DMS114 treated with DMSO at 0.1 percent for 48 hours (cell line): ENCODE results near the gene DES.

Experiments
- DNase-seq: peaks from one replicate; lab custom pipeline; 2025; ENCODE audit not compliant: unreplicated experiment; lab: John Stamatoyannopoulos, UW

DES gene

GRCh38 chr2:219438453-219438852 lies 20.3 kb downstream of the DES start:
- DNase-seq: no peak

DNA sequence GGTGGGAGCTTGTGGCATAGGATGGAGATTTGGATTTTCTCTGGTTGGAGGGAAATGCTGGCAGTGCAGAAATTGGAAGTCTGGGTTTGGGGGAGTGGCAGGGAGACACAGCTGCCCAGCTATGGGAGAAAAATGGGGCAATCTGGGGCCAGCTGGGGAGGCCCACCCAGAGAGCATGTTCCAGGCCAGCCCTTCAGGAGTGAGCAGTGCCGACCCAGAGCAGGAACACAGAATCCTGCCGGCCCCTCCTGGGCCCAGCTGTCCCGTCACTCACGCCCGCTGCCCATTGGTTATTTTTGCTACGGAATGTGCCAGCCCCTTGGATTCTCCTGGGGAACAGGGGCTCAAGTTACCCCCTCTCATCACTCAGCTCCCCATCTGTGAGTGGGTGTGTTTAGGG lies 21.3 kb downstream of the DES start:
- DNase-seq: no peak

DNA sequence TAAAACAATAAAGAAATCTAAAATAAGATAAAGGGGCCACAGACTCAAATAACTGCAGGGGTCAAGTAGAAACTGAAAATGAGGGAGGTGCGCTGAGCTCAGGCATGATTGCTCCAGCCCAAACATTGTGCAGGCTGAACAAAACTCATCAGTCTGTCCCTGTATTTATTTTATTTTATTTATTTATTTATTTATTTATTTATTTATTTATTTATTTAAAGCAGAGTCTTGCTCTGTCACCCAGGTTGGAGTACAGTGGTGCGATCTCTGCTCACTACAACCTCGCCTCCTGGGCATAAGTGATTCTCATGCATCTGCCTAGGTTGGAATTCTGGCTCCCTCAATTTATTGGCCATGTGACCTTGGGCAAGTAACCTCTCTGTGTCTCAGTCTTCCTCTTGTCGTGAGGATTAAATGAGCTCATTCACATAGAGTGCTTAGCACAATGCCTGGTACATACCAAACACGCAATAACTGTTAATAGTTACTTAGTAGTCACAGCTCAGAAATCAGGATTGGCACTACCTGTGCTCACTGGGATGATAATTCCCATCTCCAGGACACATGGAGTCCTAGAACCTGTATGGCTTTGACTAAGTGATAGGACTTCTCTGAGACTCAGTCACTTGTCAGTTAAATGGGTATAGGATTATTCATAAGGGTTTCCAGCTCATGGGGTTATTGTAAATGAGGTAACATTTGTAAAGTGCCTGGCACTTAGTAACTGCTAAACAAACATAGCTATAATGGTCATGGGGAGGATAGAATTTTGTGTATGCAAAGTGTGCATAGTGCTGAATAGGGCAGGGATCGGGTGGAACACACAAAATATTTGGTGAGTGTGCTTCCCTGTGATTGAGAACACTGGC lies 22.4 kb downstream of the DES start:
- DNase-seq: no peak

DNA sequence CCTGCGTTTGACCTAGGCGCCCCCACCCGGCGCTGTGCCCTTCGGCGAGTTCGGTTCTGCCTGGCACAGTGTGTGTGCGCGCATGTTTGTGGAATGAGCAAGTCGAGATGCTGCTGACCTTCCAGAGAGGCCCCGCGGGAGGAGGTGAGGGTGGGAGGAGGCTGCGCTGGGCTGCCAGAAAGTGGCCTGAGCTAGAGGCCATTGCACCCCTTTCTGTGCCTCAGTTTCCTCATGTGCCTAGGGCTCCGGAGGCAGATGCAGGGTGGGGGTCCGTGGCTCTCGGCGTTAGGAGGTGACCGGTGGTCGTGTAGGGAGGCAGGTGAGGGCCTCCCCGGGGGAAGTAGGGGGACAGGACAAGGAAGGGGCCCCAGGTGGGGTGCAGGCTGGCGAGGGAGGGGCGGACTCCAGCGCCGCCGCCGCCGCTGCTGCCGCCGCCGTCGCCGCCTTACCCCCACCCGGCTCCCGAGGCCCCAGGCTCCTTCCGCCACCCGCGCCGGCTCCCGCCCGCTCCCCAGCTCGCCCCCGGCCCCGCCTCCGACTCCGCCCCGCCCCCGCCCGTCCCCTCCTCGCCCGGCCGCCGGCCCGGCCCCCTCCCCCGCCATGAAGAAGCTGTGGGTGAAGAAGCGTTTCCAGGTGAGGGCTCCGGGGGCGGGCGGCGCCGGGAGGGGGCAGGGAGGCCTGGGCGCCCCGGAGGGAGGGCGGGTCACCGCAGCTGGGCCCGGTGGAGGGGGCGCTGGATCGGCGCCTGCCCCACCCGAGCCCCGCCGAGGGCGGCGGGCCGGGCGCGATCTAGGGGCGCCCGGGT lies 23.5 kb downstream of the DES start:
- no peak for DNase-seq

DNA sequence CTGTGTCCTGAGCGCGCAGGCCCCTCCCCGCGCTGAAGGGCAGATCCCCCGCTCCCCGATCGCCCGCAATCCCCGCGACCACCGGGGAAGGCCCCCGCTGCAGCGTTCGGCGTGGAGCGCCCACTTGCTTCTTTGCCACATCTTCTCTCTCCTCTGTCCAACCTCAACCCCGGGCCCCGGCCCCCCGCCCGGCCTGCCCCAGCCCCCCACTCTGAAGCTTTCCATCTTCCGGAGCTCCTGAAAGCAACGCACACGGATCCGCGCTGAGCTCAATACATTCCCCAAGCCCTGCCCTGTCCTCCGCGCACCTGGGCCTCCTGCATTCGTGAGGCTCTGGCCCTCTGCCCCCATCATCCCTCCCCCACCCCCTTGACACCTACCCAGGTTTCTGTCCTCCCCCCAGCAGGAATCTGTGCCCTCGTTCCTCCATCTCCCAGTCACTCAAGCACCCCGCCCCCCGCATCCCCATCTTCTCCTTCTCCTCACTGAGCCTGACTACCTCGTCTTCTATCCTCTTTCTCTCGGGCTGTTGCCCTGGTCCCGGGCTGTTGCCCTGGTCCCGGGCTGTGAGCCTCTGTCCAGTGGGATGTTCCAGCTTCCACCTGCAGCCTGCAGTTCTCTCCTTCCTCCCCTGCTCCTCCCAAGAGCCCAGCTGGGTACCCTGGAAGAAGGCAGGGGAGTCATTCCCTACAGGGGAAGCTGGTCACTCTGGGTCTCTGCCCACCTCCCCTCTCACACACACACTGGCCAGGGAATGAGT lies 24.3 kb downstream of the DES start:
- DNase-seq: no peak

DNA sequence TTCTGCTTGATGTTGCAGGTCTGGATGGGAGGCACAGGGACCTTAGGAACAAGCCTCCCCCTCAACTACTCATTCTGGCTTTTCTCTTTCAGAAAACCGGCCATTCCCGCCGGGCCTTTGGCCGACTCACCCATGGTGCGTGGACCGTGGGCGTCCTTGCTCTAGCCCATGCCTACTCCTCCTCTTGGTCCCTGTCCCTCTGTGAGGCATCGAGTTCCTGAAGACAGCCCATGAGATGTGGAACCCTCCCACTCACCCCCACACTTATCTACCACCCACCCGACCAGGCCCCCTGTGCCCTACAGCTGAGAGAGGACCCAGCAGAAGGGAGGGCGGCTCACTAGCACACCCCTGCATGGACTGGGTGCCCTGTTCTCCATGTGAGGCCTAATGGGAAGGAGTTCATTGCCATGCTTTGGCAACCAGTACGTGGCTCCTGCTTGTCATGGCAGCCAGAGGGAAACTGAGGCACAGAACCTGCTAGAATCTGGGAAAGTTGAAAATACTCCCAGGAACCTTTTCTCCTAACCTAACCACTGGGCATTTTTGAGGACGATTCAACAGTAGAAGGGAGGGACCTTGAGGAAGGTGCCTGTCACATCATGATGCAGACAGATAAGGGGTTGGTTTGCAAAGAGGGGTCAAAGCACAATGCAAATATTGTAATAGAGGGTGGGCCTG lies 25.0 kb downstream of the DES start:
- no peak for DNase-seq

- DNase-seq: no peak
Measured at GRCh38 chr2:219443697-219444023, 25.5 kb downstream of the DES start.

DNA sequence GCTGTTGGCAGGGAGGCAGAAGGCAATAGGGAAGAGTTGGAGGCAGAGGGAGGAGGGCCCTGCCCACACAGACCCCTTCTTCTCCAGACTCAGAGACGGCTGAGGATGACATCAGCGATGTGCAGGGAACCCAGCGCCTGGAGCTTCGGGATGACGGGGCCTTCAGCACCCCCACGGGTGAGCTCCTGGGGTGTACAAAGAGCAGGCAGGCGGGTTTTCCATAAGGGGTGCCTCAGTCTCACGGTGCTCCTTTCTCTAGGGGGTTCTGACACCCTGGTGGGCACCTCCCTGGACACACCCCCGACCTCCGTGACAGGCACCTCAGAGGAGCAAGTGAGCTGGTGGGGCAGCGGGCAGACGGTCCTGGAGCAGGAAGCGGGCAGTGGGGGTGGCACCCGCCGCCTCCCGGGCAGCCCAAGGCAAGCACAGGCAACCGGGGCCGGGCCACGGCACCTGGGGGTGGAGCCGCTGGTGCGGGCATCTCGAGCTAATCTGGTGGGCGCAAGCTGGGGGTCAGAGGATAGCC lies 26.5 kb downstream of the DES start:
- no peak for DNase-seq

DNA sequence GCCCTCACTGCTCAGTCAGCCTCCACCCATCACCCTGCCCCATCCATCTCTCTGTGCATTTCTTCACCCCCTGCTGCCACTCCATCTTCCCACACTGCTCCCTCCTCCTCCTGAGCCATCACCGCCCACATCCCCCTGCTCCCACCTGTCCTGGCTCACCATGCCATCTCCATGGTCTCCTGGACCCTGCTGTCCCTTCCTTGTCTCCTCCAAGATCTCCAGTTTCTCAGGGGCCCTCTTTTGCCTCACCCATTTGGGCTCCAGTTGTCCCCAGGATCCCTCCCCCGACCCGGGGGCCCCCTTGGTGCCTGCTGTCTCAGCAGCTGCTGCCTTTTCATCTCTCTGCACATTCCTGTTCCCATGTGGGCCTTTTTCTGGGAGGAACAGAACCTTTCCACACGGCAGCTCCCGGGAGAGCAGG lies 27.1 kb downstream of the DES start:
- DNase-seq: no peak

DNA sequence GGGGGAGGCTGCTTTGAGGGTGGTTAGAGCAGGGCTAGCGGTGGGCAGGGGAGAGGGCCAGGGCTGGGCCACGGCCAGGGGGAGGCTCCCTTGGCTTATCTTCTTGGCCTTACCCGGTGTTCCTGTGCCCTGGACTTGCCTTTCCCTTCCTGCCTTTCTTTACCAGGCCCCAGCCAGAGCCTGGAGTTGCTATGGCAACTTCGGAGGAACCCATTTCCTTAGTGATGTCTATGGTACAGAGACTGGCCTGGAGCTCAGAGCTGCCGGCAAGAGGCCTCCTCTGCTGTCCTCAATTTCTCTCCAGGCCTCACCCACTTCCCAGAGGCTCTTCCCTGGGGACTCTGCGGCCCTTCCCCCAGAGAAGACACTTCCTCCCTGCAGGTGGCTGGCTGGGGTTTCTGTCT lies 27.9 kb downstream of the DES start:
- DNase-seq: no peak

- DNase-seq: no peak
Measured at GRCh38 chr2:219446689-219447088, 28.5 kb downstream of the DES start.

- DNase-seq: no peak
Measured at GRCh38 chr2:219447242-219448098, 29.3 kb downstream of the DES start.

DNA sequence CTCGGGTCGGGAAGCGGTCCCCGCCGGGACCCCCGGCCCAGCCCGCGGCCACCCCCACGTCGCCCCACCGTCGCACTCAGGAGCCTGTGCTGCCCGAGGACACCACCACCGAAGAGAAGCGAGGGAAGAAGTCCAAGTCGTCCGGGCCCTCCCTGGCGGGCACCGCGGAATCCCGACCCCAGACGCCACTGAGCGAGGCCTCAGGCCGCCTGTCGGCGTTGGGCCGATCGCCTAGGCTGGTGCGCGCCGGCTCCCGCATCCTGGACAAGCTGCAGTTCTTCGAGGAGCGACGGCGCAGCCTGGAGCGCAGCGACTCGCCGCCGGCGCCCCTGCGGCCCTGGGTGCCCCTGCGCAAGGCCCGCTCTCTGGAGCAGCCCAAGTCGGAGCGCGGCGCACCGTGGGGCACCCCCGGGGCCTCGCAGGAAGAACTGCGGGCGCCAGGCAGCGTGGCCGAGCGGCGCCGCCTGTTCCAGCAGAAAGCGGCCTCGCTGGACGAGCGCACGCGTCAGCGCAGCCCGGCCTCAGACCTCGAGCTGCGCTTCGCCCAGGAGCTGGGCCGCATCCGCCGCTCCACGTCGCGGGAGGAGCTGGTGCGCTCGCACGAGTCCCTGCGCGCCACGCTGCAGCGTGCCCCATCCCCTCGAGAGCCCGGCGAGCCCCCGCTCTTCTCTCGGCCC lies 30.1 kb downstream of the DES start:
- DNase-seq: no peak

GRCh38 chr2:219448776-219449341 lies 30.7 kb downstream of the DES start:
- DNase-seq: no peak

DNA sequence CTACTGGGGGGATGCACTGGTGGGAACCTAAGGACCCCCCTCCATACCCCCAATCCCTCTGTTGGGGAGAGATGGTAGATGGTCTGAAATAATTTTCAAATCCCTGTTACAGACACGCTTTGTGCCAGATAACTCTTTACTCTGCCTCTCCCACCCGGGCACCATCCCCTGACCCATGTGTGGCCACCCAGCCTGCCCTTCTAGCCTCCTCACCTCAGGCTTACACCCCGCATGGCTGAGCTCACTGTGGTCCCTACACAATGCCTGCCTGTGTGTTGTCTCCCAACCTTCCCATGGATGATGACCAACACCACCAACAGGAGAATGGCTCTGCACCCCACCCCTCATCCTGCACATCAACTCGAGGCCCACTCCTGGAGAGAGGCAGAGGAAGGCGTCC lies 31.4 kb downstream of the DES start:
- no peak for DNase-seq

- no peak for DNase-seq
Measured at GRCh38 chr2:219451661-219452360, 33.6 kb downstream of the DES start.

GRCh38 chr2:219452361-219453317 lies 34.5 kb downstream of the DES start:
- no peak for DNase-seq
